ENCODE measurements around the gene SDCCAG8.

The SDCCAG8 gene

GRCh38 chr1:243474136-243474881, 218.5 kb downstream of the SDCCAG8 start:
- in situ Hi-C loops (cut with MboI; ENCODE audit: low sequenced_read_pairs): no loop called here

GRCh38 chr1:243474906-243475305, 219.1 kb downstream of the SDCCAG8 start:
- in situ Hi-C loops (cut with MboI; ENCODE audit: low sequenced_read_pairs): no loop called here

GRCh38 chr1:243475966-243476365, 220.1 kb downstream of the SDCCAG8 start:
- in situ Hi-C loops (cut with MboI; ENCODE audit: low sequenced_read_pairs): no loop called here

DNA sequence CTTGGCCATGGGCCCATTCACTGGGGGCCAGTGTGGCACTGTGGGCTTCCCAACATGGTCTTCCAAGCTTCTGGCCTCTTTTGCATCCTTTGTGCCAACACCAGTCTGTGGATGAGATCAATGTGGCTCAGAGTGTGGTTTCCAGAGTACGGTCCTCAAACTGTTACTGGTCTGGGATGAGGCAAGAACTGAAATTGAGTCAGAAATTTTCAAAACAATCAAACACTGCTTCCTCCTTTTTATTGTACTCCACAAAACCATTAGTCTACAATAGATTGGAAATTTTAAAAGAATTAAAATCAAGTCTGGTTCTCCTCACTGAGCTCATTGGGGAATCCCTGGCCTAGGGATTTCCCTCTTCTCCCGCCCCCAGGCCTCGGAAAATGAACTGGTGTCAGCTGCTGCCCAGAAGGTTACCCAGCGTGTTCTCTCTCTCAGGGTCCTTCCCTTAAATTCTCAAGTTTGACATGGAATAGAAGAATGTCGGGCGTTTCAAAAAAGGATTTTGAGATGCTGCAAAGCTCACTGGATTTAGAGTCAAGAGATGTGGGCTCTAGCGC, 222.0 kb downstream of the SDCCAG8 start:
- in situ Hi-C loops (cut with MboI; ENCODE audit: low sequenced_read_pairs): no loop called here

GRCh38 chr1:243481101-243481500, 225.3 kb downstream of the SDCCAG8 start:
- in situ Hi-C loops (cut with MboI; ENCODE audit: low sequenced_read_pairs): no loop called here

DNA sequence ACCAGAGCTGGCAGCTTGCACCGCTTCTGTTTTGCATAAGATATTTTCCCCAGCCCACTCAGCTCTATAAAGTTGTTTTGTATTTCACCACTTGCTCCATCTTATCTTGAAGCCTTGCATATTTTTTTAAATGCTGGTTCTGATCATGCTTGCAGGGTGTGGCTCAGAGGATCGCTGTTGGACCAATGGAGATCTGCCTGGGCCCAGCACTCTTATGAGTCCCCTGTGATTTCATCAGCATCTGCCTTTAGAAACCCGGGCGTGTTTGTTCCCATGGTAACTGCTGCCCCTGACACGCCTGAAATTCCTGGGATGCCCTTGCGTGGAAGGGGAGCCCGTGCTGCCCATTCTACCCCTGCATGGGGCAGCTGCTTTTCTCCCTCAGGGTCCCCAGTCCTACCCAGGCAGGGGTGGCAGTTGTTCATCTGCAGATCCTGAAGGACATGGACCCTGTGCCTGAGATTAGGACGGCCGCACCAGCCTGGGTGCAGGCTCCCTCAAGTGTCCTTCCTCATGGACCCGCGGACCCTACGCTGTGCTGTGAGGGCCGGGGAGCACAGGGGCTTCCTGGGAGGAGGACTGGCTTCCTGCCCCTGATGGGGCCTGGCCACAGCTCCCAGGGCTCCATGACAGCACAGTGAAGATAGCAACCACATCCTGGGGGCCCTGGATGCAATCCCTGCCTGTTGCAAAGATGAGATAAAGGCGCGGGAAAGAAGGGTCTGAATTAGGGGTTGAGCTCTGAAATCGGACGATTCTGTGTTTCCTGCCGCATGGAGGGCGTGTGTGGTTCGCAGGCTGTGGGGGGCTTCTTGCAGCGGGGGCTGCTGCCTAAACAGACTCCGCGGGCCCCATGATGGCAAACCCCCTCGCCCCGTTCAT, 226.5 kb downstream of the SDCCAG8 start:
- in situ Hi-C loops (cut with MboI; ENCODE audit: low sequenced_read_pairs): no loop called here

GRCh38 chr1:243483071-243483771, 227.4 kb downstream of the SDCCAG8 start:
- in situ Hi-C loops (cut with MboI; ENCODE audit: low sequenced_read_pairs): no loop called here

DNA sequence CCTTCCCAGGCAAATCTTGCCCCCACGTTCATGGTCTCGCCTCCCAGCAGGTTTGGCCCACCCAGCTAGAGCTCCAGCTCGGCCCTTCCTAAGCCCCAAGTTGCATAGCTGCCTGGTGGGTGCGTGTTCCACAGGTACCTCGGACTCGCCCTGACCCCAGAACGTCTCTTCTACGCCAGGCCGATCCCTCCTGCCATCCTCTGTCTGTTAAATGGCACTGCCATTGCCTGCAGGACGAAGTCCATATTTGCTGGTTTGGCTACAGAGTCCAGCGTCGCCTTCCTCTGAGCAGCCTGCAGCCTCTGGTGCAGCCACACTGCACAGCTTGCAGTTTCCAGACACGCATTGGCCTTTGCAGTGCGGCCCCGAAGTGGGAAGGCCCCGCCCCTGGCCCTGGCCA, 228.1 kb downstream of the SDCCAG8 start:
- in situ Hi-C loops (cut with MboI; ENCODE audit: low sequenced_read_pairs): no loop called here

- in situ Hi-C loops (cut with MboI; ENCODE audit: low sequenced_read_pairs): no loop called here
Observed at GRCh38 chr1:243487036-243487648, 231.3 kb downstream of the SDCCAG8 start.

DNA sequence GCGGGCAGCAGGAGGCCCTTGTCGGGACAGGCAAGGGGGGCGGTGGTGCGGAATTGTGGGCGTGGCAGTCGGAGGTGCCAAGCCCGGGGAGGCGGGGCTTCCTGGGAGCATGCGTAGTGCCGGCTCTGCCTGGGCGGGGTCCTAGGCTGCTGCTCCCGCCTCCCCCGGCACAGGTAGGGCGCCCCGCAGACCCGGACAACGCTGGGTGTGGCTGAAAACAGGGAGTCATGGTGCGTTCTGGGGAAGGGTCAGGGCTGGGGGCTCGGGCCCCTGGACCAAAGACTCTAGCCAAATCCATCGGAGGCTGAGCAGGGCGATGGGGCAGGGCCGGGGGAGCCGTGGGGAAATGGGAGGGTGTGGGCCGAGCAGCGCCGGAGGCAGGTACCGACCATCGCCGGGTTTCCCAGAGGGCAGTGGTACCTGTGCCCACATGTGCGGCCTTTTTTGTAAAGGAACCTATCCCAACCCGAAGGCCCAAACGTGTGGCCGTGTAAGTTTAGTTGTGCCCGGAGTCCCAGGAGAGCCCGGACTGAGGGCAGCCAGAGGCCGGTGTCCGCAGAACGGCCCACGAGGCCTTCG, 231.9 kb downstream of the SDCCAG8 start:
- in situ Hi-C loops (cut with MboI; ENCODE audit: low sequenced_read_pairs): no loop called here

- in situ Hi-C loops (cut with MboI; ENCODE audit: low sequenced_read_pairs): no loop called here
Observed at GRCh38 chr1:243488459-243489157, 232.8 kb downstream of the SDCCAG8 start.

DNA sequence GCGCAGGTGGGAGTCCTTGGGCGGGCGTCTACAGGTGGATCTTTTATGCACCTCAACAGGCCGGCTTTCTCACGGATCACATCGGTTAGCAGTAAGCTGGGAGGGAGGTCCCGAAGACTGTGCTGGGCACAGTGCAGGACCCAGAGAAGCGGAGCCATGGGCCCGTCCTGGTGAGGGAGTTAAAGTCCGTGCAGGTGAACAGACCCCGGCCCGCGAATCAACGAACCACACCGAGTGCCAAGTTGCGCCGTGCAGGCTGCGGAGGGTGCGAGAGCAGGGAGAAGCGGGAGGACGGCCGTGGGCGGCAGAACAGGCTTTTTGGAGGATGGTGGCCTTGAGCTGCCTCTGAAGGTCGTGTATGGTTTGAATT, 233.3 kb downstream of the SDCCAG8 start:
- in situ Hi-C loops (cut with MboI; ENCODE audit: low sequenced_read_pairs): no loop called here

DNA sequence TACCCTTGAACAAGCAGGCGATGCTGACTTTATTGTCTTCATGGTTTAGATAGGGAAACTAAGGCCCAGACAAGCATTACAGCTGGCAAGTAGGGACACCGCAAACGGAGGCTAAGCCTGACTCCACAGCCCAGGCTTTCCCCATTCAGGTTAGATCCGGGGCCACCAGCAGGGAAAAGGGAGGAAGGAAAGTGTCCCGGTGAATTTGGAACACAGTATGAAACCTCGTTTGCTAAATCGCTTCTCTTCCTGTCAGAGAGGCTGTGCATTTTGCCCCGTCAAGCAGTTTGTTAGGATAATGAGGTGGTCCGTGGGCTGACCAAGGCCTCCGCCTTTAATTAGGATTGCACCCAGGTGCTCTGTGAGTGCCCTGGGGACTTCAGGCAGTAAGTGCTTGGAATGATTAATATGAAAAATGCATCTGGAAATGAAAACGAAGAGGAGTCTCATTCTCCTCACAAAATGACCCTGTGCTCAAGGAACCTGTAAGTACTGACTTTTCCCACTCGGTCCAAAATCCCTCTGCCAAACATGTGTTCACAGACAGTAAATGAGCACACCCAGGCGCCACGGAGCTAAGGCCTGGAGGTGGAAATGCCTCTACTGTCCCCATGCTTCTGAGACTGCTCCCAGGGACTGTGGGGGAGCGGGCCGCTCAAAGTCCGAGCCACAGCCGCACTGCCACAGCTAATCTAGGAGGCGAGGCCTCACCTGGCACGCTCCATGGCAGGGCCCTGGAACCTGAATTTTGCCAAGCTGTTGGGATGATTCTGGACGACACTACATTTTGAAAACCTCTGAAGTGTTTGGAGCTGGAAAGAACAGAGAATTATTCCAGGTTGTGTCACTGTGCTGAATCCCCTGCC, 234.1 kb downstream of the SDCCAG8 start:
- in situ Hi-C loops (cut with MboI; ENCODE audit: low sequenced_read_pairs): no loop called here

- in situ Hi-C loops (cut with MboI; ENCODE audit: low sequenced_read_pairs): no loop called here
Observed at GRCh38 chr1:243490748-243491686, 235.2 kb downstream of the SDCCAG8 start.

DNA sequence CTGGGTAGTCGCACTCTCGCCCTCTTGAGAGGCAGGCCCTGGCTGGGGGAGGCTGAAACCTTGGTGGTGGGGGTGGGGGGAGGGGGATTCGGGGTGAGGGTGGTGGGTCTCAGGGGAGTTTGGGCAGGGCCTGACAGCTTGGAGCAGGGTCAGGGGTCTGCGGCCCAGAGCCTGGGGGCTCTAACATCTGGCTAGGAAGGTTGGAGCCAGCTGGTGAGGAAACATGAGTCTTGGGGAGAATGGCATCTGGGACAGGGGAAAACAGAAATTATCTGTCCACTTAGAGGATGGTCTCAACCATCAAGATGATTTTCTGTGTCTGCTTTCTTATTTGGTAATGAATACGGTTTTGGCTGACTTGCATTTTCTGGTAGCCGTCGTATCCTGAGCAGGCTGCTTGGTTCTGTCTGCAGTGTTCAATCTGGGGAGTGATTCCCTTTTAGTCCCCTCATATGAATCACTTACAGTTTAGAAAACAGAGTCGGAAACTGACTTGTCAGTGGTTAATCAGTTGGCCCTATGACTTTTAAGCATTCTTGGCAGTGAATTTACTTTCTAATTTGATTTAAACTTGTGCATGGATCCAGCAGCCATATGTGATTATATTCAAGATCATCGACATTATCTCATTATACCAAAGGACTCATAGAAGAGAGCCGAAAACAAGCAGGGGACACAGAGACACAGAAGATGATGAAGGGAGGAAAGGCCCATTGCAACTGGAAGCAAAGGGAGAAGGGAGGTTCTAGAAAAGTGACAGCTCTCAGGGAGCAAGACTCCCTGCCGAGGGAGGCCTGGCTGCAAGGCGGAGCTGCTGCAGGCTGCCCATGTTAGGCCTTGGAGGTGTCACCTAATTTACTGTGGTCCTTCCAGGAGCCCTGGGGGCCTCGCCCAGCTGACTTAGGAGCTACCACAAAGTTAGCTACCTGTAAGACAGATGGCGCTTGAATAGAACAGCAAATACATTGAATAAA, 237.6 kb downstream of the SDCCAG8 start:
- in situ Hi-C loops (cut with MboI; ENCODE audit: low sequenced_read_pairs): no loop called here

- in situ Hi-C loops (cut with MboI; ENCODE audit: low sequenced_read_pairs): no loop called here
Observed at GRCh38 chr1:243494741-243495431, 239.0 kb downstream of the SDCCAG8 start.
